GM12878 (cell line): ENCODE results near the gene FBLIM1. TPM values are rescaled to one million over a fixed set of nuclear protein-coding genes. Genes with fewer than 3 reads are reported as not detected.

Source experiments
- ATAC-seq: fragments of 200-7000 bp; cut with Tn5 transposase; 3 replicates; pipeline ENCODE4 v1.9.1; 2020; ENCODE audit warnings: mild to moderate bottlenecking, moderate library complexity
- BruUV-seq: library from RNA; stranded (reverse); fragments of 400-500 nt; replicated peaks from 2 replicates; lab custom pipeline; 2021; lab: Mats Ljungman, UMichigan
- CTCF ChIA-PET: fragments of 300-600 bp; sonication (Branson Sonifier 250); formaldehyde crosslinking; extraction: SDS; loops from one replicate; lab custom pipeline; 2021; ENCODE audit warnings: inconsistent platforms; lab: Yijun Ruan, JAX
- POLR2A ChIA-PET: fragments of 350-600 bp; formaldehyde crosslinking; extraction: SDS; loops from one replicate; lab custom pipeline; 2021; ENCODE audit warnings: inconsistent platforms; lab: Charles Lee
- RAD21 ChIA-PET: fragments of 300-600 bp; sonication (Branson Sonifier 250); formaldehyde crosslinking; loops from one replicate; lab custom pipeline; 2023; ENCODE audit warnings: antibody characterized with exemption; ENCODE audit not compliant: unreplicated experiment; lab: Charles Lee
- SMC1A ChIA-PET: fragments of 300-600 bp; sonication (Branson Sonifier 250); formaldehyde crosslinking; loops from one replicate; lab custom pipeline; 2023; ENCODE audit not compliant: unreplicated experiment, uncharacterized antibody; lab: Charles Lee
- DNase-seq: peaks from one replicate; pipeline ENCODE4 v3.0.0-alpha.2; 2011; ENCODE audit warnings: low read depth, low spot score
- FAIRE-seq: peaks from 3 replicates; lab custom pipeline; 2011; peaks lifted over from hg19 to GRCh38; lab: Jason Lieb, UNC
- H2AFZ ChIP-seq: 2 replicates; pipeline ENCODE4 v1.6.0; 2011; ENCODE audit warnings: low read depth, low read length, control low read depth; ENCODE audit not compliant: control insufficient read depth
- H3K27ac ChIP-seq: 2 replicates; pipeline ENCODE4 v1.5.1; 2011; ENCODE audit warnings: control low read depth; ENCODE audit not compliant: control insufficient read depth, insufficient read depth
- H3K27me3 ChIP-seq, 2 experiments: replicated peaks in 1 of 2; 2 replicates each; pipeline versions ENCODE4 v1.6.0 to v1.6.1; 2011; ENCODE audit warnings: low read length in 1 of 2; ENCODE audit not compliant: control insufficient read depth in 2 of 2, insufficient read depth in 2 of 2
- H3K36me3 ChIP-seq, 2 experiments: 2 replicates each; pipeline ENCODE4 v1.5.1; 2011; ENCODE audit warnings: low read length in 1 of 2; ENCODE audit not compliant: control insufficient read depth in 2 of 2, insufficient read depth in 2 of 2
- H3K4me1 ChIP-seq: 2 replicates; pipeline ENCODE4 v1.6.1; 2011; ENCODE audit warnings: mild to moderate bottlenecking, low read length, moderate library complexity, mixed read lengths; ENCODE audit not compliant: control insufficient read depth, insufficient read depth
- H3K4me2 ChIP-seq: 2 replicates; pipeline ENCODE4 v1.6.0; 2011; ENCODE audit warnings: control low read depth; ENCODE audit not compliant: control insufficient read depth, insufficient read depth
- H3K4me3 ChIP-seq: fragments of 200-600 bp; sonication (generic); 2 replicates; pipeline ENCODE4 v1.5.1; 2016
- H3K79me2 ChIP-seq: 2 replicates; pipeline ENCODE4 v1.6.0; 2011; ENCODE audit warnings: low read length; ENCODE audit not compliant: control insufficient read depth, insufficient read depth
- H3K9ac ChIP-seq: 2 replicates; pipeline ENCODE4 v1.8.0; 2011; ENCODE audit warnings: low read length, control low read depth, mixed read lengths; ENCODE audit not compliant: control insufficient read depth, insufficient read depth
- H3K9me3 ChIP-seq: replicated peaks from 3 replicates; pipeline ENCODE4 v1.5.1; 2011; ENCODE audit warnings: mild to moderate bottlenecking, low read length; ENCODE audit not compliant: control insufficient read depth, insufficient read depth
- H4K20me1 ChIP-seq: 2 replicates; pipeline ENCODE4 v1.6.0; 2011; ENCODE audit not compliant: control insufficient read depth, insufficient read depth
- ASH2L ChIP-seq: fragments of 300-600, 200-600 bp; sonication (generic); IDR thresholded peaks from 2 replicates; pipeline ENCODE4 v1.6.1; 2017; ENCODE audit warnings: low read depth, mild to moderate bottlenecking, borderline replicate concordance
- BCLAF1 ChIP-seq: fragments of 450-650 bp; IDR thresholded peaks from 2 replicates; pipeline ENCODE4 v1.6.1; 2017; ENCODE audit warnings: antibody characterized with exemption, mild to moderate bottlenecking, moderate library complexity
- CBX5 ChIP-seq: sonication (generic); IDR thresholded peaks from 2 replicates; pipeline ENCODE4 v1.6.1; 2016; ENCODE audit warnings: low read depth, moderate library complexity, mild to moderate bottlenecking, inconsistent platforms
- CUX1 ChIP-seq: IDR thresholded peaks from 2 replicates; pipeline ENCODE4 v1.6.1; 2012; ENCODE audit warnings: improper control_type of control experiment, low read depth, low read length; ENCODE audit not compliant: insufficient replicate concordance
- MEF2B ChIP-seq: fragments of 450-650 bp; IDR thresholded peaks from 2 replicates; pipeline ENCODE4 v1.6.1; 2018; ENCODE audit warnings: mild to moderate bottlenecking, moderate library complexity; ENCODE audit not compliant: partially characterized antibody, poor library complexity, severe bottlenecking
- MXI1 ChIP-seq: fragments of 150-350 bp; IDR thresholded peaks from 2 replicates; pipeline ENCODE4 v1.6.1; 2011; ENCODE audit warnings: low read depth, mild to moderate bottlenecking, inconsistent platforms, low read length, improper control_type of control experiment
- MYC ChIP-seq: IDR thresholded peaks from 2 replicates; pipeline ENCODE4 v1.6.1; 2011; ENCODE audit warnings: mild to moderate bottlenecking, low read length, moderate library complexity, inconsistent platforms; ENCODE audit not compliant: insufficient read depth, insufficient replicate concordance, insufficient read length, severe bottlenecking
- NRF1 ChIP-seq: conservative IDR thresholded peaks from 2 replicates; pipeline ENCODE4 v1.6.1; 2011; ENCODE audit warnings: mild to moderate bottlenecking, low read depth, low read length, improper control_type of control experiment
- RAD51 ChIP-seq: fragments of 450-650 bp; IDR thresholded peaks from 2 replicates; pipeline ENCODE4 v1.6.1; 2016; ENCODE audit warnings: moderate library complexity, mild to moderate bottlenecking, inconsistent platforms
- SKIL ChIP-seq: fragments of 450-650 bp; IDR thresholded peaks from 2 replicates; pipeline ENCODE4 v1.6.1; 2017; ENCODE audit warnings: mild to moderate bottlenecking, low read depth, inconsistent platforms; ENCODE audit not compliant: poor library complexity, severe bottlenecking
- SUZ12 ChIP-seq: fragments of 200-600 bp; sonication (generic); IDR thresholded peaks from one replicate; pipeline ENCODE4 v1.6.1; 2018; ENCODE audit warnings: antibody characterized with exemption, mild to moderate bottlenecking; ENCODE audit not compliant: unreplicated experiment
- WGBS: methylation state at CpG from one replicate; pipeline ENCODE4 v1.1.6; 2016; ENCODE audit warnings: low lambda C conversion rate; ENCODE audit not compliant: insufficient replicate concordance, insufficient coverage; ENCODE audit errors: missing lambda C conversion rate; 5-methylcytosine and 5-hydroxymethylcytosine counted together
- in situ Hi-C: fragments of 300-500 bp; cut with MboI; formaldehyde crosslinking; loops from 9 replicates; pipeline ENCODE4 v1.14.3; 2018; ENCODE audit warnings: mixed read lengths
- intact Hi-C: fragments of 100-400 bp; cut with micrococcal nuclease; formaldehyde crosslinking; loops from one replicate; pipeline ENCODE4 v1.14.2; 2022; ENCODE audit not compliant: unreplicated experiment
- polyA plus RNA-seq, 11 experiments: library from polyadenylated mRNA; depleted of rRNA in 4 of 11; unstranded in 6 of 11; stranded (reverse) in 5 of 11; fragments of >200 nt; fragmentation: Nextera tagmentation in 4 of 11; fragmentation: Illumina TruSeq in 1 of 11; extraction: Ambion mirVana in 4 of 11; extraction: Trizol in 1 of 11; gene quantifications; 1 replicate in 1 of 11; 2 replicates in 10 of 11; pipeline versions ENCODE4 v1.2.1 to v1.2.3, GENCODE V29; 2011 to 2016; ENCODE audit warnings: inconsistent platforms in 2 of 11, missing spikeins in 2 of 11, low read depth in 1 of 11
- total RNA-seq, 4 experiments: library from RNA; depleted of rRNA in 3 of 4; stranded (reverse); fragments of >200 nt in 3 of 4; fragmentation: Illumina TruSeq in 1 of 4; extraction: Trizol in 1 of 4; gene quantifications; 2 replicates each; pipeline versions ENCODE4 v1.2.1 to v1.2.3, GENCODE V29; 2013 to 2021

The FBLIM1 gene
- total and polyA plus RNA-seq, 10 of the 15 experiments (the other 5 are each of a cell fraction or from before 2014, with no cell fraction given): 0.03 to 0.13 TPM; not detected in 8

GRCh38 chr1:15804060-15804459, 45.5 kb downstream of the FBLIM1 start (continued):
- TF ChIP-seq BCLAF1 (no peak), MYC (no peak)

GRCh38 chr1:15807121-15807520, 48.5 kb downstream of the FBLIM1 start:
- Histone ChIP-seq H3K4me1 (no peaks in the 10 kb centered on the region), H2AFZ (no peak overlapping the region), H3K27ac (no peak overlapping the region), H3K9me3 (no peaks in the 10 kb centered on the region), H4K20me1 (no peaks in the 10 kb centered on the region), H3K9ac (no peak overlapping the region), H3K4me3 (no peak overlapping the region), H3K79me2 (no peaks in the 10 kb centered on the region), H3K4me2 (no peak overlapping the region), H3K36me3 (no peaks in the 10 kb centered on the region), H3K27me3 (no peaks in the 10 kb centered on the region)
- FAIRE-seq (no peak), ATAC-seq (no peak), DNase-seq (no peak)
- in situ Hi-C loops (no loop called here), intact Hi-C loops (no loop called here)
- ChIA-PET SMC1A (interaction anchor here (1.1 to 1.3 kb wide), 2 partner anchors 8 to 12 kb away, joined by 3 to 5 read pairs; no protein-coding TSS in a partner anchor), POLR2A (interaction anchor here (0.5 to 1.2 kb wide), 2 partner anchors 117 to 119 kb away, joined by 4 to 6 read pairs; no protein-coding TSS in a partner anchor), RAD21 (interaction anchor here (1.3 kb wide), 1 partner anchor 40 kb away, joined by 3 read pairs; the partner anchor contains the start of gene SPEN), CTCF (interaction anchor here (0.7 to 2.2 kb wide), 6 partner anchors 9 to 199 kb away, joined by 3 to 7 read pairs (median 3); no protein-coding TSS in a partner anchor)
- BruUV-seq: no TSS peak
- WGBS: 55% methylated on average over 9 of the region's 10 CpGs
- TF ChIP-seq ASH2L (no peak), MEF2B (no peak), CBX5 (no peak), SUZ12 (no peak), SKIL (no peak), RAD51 (no peak), CUX1 (no peak), MXI1 (no peak), NRF1 (no peak)
